Panc1 (cell line): ENCODE results near the gene DEGS2. TPM values are rescaled to one million over a fixed set of nuclear protein-coding genes. Genes with fewer than 3 reads are reported as not detected.
A peak's percentile ranks its signal among the peaks of the same experiment; 100 is the strongest.
"Not testable (repeated sequence)": the region's sequence is repeated elsewhere in the genome, so short reads cannot be mapped to it uniquely, and the experiment has no call there.

Experiments
- ATAC-seq: fragments of 200-7000 bp; cut with Tn5 transposase; 2 replicates; pipeline ENCODE4 v1.9.1; 2020; ENCODE audit warnings: mild to moderate bottlenecking, moderate library complexity
- Bru-seq: library from RNA; stranded (reverse); fragments of 400-500 nt; gene quantifications from one replicate; lab custom pipeline; 2021; lab: Mats Ljungman, UMichigan
- BruChase-seq, 2 experiments: library from RNA; stranded (reverse); fragments of 400-500 nt; gene quantifications; one replicate each; lab custom pipeline; 2021; lab: Mats Ljungman, UMichigan
- BruUV-seq: library from RNA; stranded (reverse); fragments of 400-500 nt; replicated peaks from 2 replicates; lab custom pipeline; 2021; lab: Mats Ljungman, UMichigan
- CTCF ChIA-PET: fragments of 300-600 bp; sonication (Branson Sonifier 250); formaldehyde crosslinking; loops from one replicate; lab custom pipeline; 2022; ENCODE audit warnings: antibody characterized with exemption; lab: Charles Lee
- POLR2A ChIA-PET: fragments of 300-600 bp; sonication (Branson Sonifier 250); formaldehyde crosslinking; loops from one replicate; lab custom pipeline; 2022; ENCODE audit warnings: antibody characterized with exemption; lab: Charles Lee
- DNase-seq: peaks from one replicate; pipeline ENCODE4 v3.0.0-alpha.2; 2010; ENCODE audit warnings: low read depth, low spot score
- H3K27ac ChIP-seq: 2 replicates; pipeline ENCODE4 v1.5.1; 2011; ENCODE audit warnings: mild to moderate bottlenecking, low read length, inconsistent platforms
- H3K27me3 ChIP-seq: fragments of 200-500 bp; sonication (Bioruptor generic); 2 replicates; pipeline ENCODE4 v1.6.0; 2014; ENCODE audit warnings: low read length, inconsistent platforms; ENCODE audit not compliant: control insufficient read depth, insufficient read depth
- H3K36me3 ChIP-seq: fragments of 200-500 bp; sonication (Bioruptor generic); 2 replicates; pipeline ENCODE4 v1.5.1; 2014; ENCODE audit warnings: inconsistent platforms, mild to moderate bottlenecking, low read length, moderate library complexity; ENCODE audit not compliant: control insufficient read depth, insufficient read depth
- H3K4me1 ChIP-seq: 2 replicates; pipeline ENCODE4 v1.5.1; 2011; ENCODE audit warnings: inconsistent platforms, mild to moderate bottlenecking, low read length, moderate library complexity; ENCODE audit not compliant: control insufficient read depth, insufficient read depth
- H3K4me3 ChIP-seq, 2 experiments: 2 replicates each; pipeline ENCODE4 v1.5.1; 2011 to 2012; ENCODE audit warnings: low read depth in 2 of 2, low read length in 2 of 2, mild to moderate bottlenecking in 2 of 2, inconsistent platforms in 1 of 2, moderate library complexity in 1 of 2
- H3K9me3 ChIP-seq: fragments of 200-500 bp; sonication (Bioruptor generic); 2 replicates; pipeline ENCODE4 v1.5.1; 2014; ENCODE audit warnings: low read depth, mild to moderate bottlenecking, inconsistent platforms, low read length, moderate library complexity; ENCODE audit not compliant: control insufficient read depth, insufficient read depth
- POLR2AphosphoS5 ChIP-seq: IDR thresholded peaks from 2 replicates; pipeline ENCODE4 v1.6.1; 2012; ENCODE audit warnings: mild to moderate bottlenecking, low read depth, low read length, moderate library complexity
- SIN3A ChIP-seq: IDR thresholded peaks from 2 replicates; pipeline ENCODE4 v1.6.1; 2012; ENCODE audit warnings: low read depth, mild to moderate bottlenecking, low read length, moderate library complexity, borderline replicate concordance; ENCODE audit not compliant: insufficient read depth
- TCF7L2 ChIP-seq: IDR thresholded peaks from 2 replicates; pipeline ENCODE4 v1.6.1; 2011; ENCODE audit warnings: mild to moderate bottlenecking, low read depth, low read length, inconsistent platforms
- in situ Hi-C: cut with HindIII; loops from 2 replicates; pipeline ENCODE4 v1.10.0; 2016; ENCODE audit warnings: low sequenced_read_pairs, low pct_unique_long_range_greater_than_20kb
- intact Hi-C: fragments of 100-400 bp; cut with micrococcal nuclease; formaldehyde crosslinking; loops from one replicate; pipeline ENCODE4 v1.10.0; 2022; ENCODE audit not compliant: unreplicated experiment
- long read RNA-seq: library from polyadenylated mRNA; unstranded; transcript quantifications from one replicate; pipeline ENCODE4 v2.0.0, GENCODE V29; 2021; ENCODE audit not compliant: unreplicated experiment
- polyA plus RNA-seq: library from polyadenylated mRNA; unstranded; fragments of >200 nt; gene quantifications from one replicate; pipeline ENCODE4 v1.2.1, GENCODE V29; 2012; ENCODE audit warnings: missing spikeins; ENCODE audit not compliant: insufficient read length
- total RNA-seq: library from RNA; stranded (reverse); gene quantifications from one replicate; pipeline ENCODE4 v1.2.1, GENCODE V29; 2021; ENCODE audit not compliant: unreplicated experiment
- TF ChIP-seq, protein P1 (sequence below), 2 experiments: IDR thresholded peaks; 2 replicates each; pipeline ENCODE4 v1.6.1; 2011 to 2012; ENCODE audit warnings: low read depth in 2 of 2, control low read depth in 1 of 2, low read length in 1 of 2, mild to moderate bottlenecking in 1 of 2, moderate library complexity in 1 of 2; ENCODE audit not compliant: insufficient read depth in 1 of 2

The DEGS2 gene
- total RNA-seq: 4.9 TPM
- 10.8 TPM for polyA plus RNA-seq
- Bru-seq, nascent RNA: percentile 29 among the genes with signal in this experiment
- BruChase-seq, experiment 1, labeled RNA remaining after a 2-hour chase: percentile 32 among the genes with signal in this experiment
- percentile 36 among the genes with signal in this experiment for BruChase-seq, experiment 2, labeled RNA remaining after a 6-hour chase
- long read RNA-seq, full-length matches to known transcripts: 6 of 8 reads
- long read RNA-seq, partial matches to known transcripts: 2 of 8 reads
- long read RNA-seq, other reads (novel, unspliced or antisense): 0 of 8 reads

DNA sequence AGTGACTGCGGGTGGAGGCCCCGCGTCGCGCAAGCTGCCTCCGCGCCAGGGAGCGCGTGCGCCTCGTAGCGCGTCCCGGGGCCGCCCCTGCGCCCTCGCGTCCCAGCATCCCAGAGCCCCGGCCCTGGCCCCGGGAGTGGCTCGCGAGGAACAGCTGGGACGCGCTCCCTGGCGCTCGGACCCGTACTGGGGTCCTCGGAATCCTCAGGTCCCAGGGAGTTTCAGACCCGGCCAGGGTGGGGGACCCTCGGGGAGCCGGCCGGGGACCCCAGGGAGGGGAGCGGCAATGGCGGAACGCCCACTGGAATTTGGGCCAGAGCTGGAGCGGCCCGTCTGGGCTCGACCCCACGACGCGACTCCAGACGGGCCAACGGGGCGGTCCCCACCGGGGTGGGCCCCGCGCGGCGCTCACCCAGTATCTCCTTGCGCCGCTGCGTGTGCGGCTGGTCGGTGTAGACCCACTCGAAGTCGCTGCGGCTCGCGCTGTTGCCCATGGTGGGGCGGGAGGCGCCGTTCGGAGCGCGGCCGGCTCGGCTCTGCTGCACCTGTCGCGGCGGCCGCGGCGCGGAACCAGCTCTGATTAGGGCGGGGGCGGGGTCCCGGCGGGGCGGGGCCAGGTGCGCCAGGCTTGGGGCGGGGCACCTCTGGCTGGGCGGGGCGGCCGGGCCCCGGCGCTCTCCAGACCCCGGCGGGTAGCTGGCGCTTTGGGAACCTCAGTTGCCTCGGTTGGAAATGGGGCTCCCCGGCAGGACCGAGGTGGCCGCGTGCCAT lies at the start of gene DEGS2:
TSS of gene DEGS2 (minus strand) at position 552 of the 771 bp plus-strand sequence. CDS start at position 494, 58 bp downstream.
- peak; percentile 78 for ATAC-seq
- DNase-seq: no peak
- Histone ChIP-seq H3K27ac (no peak within 1 kb of the TSS), H3K9me3 (no peaks in the 10 kb centered on the region), H3K27me3 (no peaks in the 10 kb centered on the region; the same call in 1 of the 2 replicates), H3K4me3 (peak within 1 kb of the TSS; percentile 41 to 54), H3K4me1 (peaks cover 8% of the 10 kb centered on the region), H3K36me3 (no peaks in the 10 kb centered on the region)
- in situ Hi-C loops (no loop called here), intact Hi-C loops (no loop called here)
- TF ChIP-seq, protein P1, sequence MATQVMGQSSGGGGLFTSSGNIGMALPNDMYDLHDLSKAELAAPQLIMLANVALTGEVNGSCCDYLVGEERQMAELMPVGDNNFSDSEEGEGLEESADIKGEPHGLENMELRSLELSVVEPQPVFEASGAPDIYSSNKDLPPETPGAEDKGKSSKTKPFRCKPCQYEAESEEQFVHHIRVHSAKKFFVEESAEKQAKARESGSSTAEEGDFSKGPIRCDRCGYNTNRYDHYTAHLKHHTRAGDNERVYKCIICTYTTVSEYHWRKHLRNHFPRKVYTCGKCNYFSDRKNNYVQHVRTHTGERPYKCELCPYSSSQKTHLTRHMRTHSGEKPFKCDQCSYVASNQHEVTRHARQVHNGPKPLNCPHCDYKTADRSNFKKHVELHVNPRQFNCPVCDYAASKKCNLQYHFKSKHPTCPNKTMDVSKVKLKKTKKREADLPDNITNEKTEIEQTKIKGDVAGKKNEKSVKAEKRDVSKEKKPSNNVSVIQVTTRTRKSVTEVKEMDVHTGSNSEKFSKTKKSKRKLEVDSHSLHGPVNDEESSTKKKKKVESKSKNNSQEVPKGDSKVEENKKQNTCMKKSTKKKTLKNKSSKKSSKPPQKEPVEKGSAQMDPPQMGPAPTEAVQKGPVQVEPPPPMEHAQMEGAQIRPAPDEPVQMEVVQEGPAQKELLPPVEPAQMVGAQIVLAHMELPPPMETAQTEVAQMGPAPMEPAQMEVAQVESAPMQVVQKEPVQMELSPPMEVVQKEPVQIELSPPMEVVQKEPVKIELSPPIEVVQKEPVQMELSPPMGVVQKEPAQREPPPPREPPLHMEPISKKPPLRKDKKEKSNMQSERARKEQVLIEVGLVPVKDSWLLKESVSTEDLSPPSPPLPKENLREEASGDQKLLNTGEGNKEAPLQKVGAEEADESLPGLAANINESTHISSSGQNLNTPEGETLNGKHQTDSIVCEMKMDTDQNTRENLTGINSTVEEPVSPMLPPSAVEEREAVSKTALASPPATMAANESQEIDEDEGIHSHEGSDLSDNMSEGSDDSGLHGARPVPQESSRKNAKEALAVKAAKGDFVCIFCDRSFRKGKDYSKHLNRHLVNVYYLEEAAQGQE (IDR thresholded peaks at IDR 0.05; ENCODE audit: insufficient read depth in 1 of 2, low read depth in 2 of 2, low read length in 1 of 2): no peak
- TF ChIP-seq POLR2AphosphoS5 (no peak), SIN3A (no peak), TCF7L2 (no peak)
- POLR2A ChIA-PET: no interaction called here
- no TSS peak for BruUV-seq
- CTCF ChIA-PET: no interaction called here

DNA sequence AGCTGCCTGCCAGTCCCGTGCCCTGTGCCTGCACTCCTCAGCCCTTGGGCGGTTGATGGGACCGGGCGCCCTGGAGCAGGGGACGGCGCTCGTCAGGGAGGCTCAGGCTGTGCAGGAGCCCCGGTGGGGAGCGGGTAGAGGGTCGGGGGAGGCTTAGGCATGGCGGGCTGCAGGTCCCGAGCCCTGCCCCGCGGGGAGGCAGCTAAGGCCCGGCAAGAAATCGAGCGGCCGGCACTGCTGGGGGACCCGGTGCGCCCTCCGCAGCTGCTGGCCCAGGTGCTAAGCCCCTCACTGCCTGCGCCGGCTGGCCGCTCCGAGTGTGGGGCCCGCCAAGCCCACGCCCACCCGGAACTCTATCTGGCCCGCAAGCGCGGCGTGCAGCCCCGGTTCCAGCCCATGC lies 48.7 kb upstream of the DEGS2 start:
- H3K27me3 ChIP-seq, in situ Hi-C loops, DNase-seq, H3K27ac ChIP-seq, BruUV-seq, CTCF ChIA-PET, ATAC-seq, H3K4me3 ChIP-seq, H3K9me3 ChIP-seq, H3K4me1 ChIP-seq, POLR2A ChIA-PET, H3K36me3 ChIP-seq, intact Hi-C loops: not testable (repeated sequence)

DNA sequence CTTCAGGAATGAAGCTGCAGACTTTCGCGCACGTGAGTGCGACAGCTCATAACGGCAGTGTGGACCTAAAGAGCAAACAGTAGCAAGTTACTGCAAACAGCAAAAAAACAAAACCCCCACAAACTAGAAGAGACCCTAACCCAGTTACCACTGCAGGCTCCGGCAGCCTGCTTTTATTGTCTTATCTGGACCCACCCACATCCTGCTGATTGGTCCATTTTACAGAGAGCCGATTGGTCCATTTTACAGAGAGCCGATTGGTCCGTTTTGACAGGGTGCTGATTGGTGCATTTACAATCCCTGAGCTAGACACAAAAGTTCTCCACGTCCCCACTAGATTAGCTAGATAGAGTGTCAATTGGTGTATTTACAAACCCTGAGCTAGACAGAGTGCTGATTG lies 48.1 kb upstream of the DEGS2 start:
- intact Hi-C loops: not testable (repeated sequence)

GRCh38 chr14:100204835-100205167 lies 45.4 kb upstream of the DEGS2 start:
- POLR2A ChIA-PET: not testable (repeated sequence)

More for the DNA sequence above, 48.1 kb upstream of the DEGS2 start:
- H3K4me3 ChIP-seq, H3K27ac ChIP-seq, BruUV-seq, H3K9me3 ChIP-seq, DNase-seq, in situ Hi-C loops, H3K36me3 ChIP-seq, POLR2A ChIA-PET, CTCF ChIA-PET, H3K4me1 ChIP-seq, H3K27me3 ChIP-seq, ATAC-seq: not testable (repeated sequence)

More at GRCh38 chr14:100204835-100205167, 45.4 kb upstream of the DEGS2 start:
- DNase-seq, intact Hi-C loops, H3K36me3 ChIP-seq, H3K9me3 ChIP-seq, H3K4me3 ChIP-seq, CTCF ChIA-PET, in situ Hi-C loops, H3K27ac ChIP-seq, BruUV-seq, H3K4me1 ChIP-seq, H3K27me3 ChIP-seq, ATAC-seq: not testable (repeated sequence)
